Kidney (tissue), 22 donors: ENCODE results near the gene SLN. TPM values are rescaled to one million over a fixed set of nuclear protein-coding genes. Genes with fewer than 3 reads are reported as not detected.
"Not testable (repeated sequence)": the region's sequence is repeated elsewhere in the genome, so short reads cannot be mapped to it uniquely, and the experiment has no call there.

ENCODE experiments used
- DNase-seq, 5 donors: peaks; one replicate each; pipeline ENCODE4 v3.0.0-alpha.2; 2013 to 2020
- FAIRE-seq: peaks from 2 replicates; lab custom pipeline; 2012; peaks lifted over from hg19 to GRCh38; lab: Jason Lieb, UNC
- H3K27ac ChIP-seq, 2 donors: one replicate each; pipeline ENCODE4 v1.7.0; 2013; ENCODE audit warnings: low read depth in 2 of 2, low read length in 2 of 2, inconsistent platforms in 1 of 2
- H3K27me3 ChIP-seq: one replicate; pipeline ENCODE4 v1.7.1; 2013; ENCODE audit warnings: low read length, inconsistent platforms; ENCODE audit not compliant: control insufficient read depth, insufficient read depth
- H3K36me3 ChIP-seq, 3 donors: one replicate each; pipeline versions ENCODE4 v1.7.0 to v1.7.1; 2013; ENCODE audit warnings: low read length in 3 of 3, control low read depth in 1 of 3, inconsistent platforms in 1 of 3; ENCODE audit not compliant: insufficient read depth in 3 of 3, control insufficient read depth in 2 of 3
- H3K4me1 ChIP-seq, 3 donors: one replicate each; pipeline versions ENCODE4 v1.7.0 to v1.7.1; 2013; ENCODE audit warnings: low read length in 3 of 3, inconsistent platforms in 1 of 3, low read depth in 1 of 3; ENCODE audit not compliant: control insufficient read depth in 2 of 3, insufficient read depth in 2 of 3
- H3K4me3 ChIP-seq, 3 donors: one replicate each; pipeline versions ENCODE4 v1.7.0 to v1.8.1; 2013; ENCODE audit warnings: low read length in 3 of 3, control low read depth in 1 of 3, inconsistent platforms in 1 of 3
- H3K9ac ChIP-seq, 3 donors: one replicate each; pipeline versions ENCODE4 v1.7.0 to v1.7.1; 2013; ENCODE audit warnings: low read length in 3 of 3, control low read depth in 1 of 3, inconsistent platforms in 1 of 3
- H3K9me3 ChIP-seq, 3 donors: one replicate each; pipeline versions ENCODE4 v1.7.0 to v1.7.1; 2013; ENCODE audit warnings: low read length in 3 of 3, control low read depth in 1 of 3, inconsistent platforms in 1 of 3; ENCODE audit not compliant: control insufficient read depth in 2 of 3, insufficient read depth in 1 of 3
- CTCF ChIP-seq: IDR thresholded peaks from 3 replicates; pipeline ENCODE4 v1.5.1; 2012; ENCODE audit warnings: mild to moderate bottlenecking, moderate library complexity, borderline replicate concordance; ENCODE audit not compliant: insufficient read depth; ENCODE audit errors: extremely low read depth
- intact Hi-C: fragments of 100-400 bp; cut with DNase I; formaldehyde crosslinking; loops from one replicate; pipeline ENCODE4 v1.11.1; 2022
- long read RNA-seq, 10 donors: library from polyadenylated mRNA in 1 of 10; unstranded in 1 of 10; transcript quantifications; one replicate each; pipeline ENCODE4 v2.0.0 and lab custom pipeline, GENCODE V29; 2021 to 2026
- polyA plus RNA-seq: library from polyadenylated mRNA; stranded (reverse); fragments of 350-450 nt; fragmentation: Illumina TruSeq; extraction: RNeasy Lipid Tissue Mini Kit (QIAGEN cat#74804); gene quantifications from one replicate; pipeline ENCODE4 v1.2.3, GENCODE V29; 2014; ENCODE audit warnings: low read depth, low replicate concordance; ENCODE audit not compliant: insufficient read depth
- total RNA-seq: library from RNA; stranded (reverse); fragmentation: NEBNext Ultra II Directional; extraction: Animal tissue kit (Norgen Biotek cat#: 25700); gene quantifications from one replicate; pipeline ENCODE4 v1.2.1, GENCODE V29; 2021
- donor health status: control.
- donor health status: control.
- donor health status: control.
- donor health status: control.
- donor health status: control.
- donor health status: DM: yes; HTN: yes; CAD: no.
- donor health status: Normal renal cell carcinoma (clear cell type).

Gene SLN
- total RNA-seq: not detected
- polyA plus RNA-seq: not detected
- long read RNA-seq, donor 1, partial matches to known transcripts: 0 of 1 reads
- long read RNA-seq, donor 1, other reads (novel, unspliced or antisense): 0 of 1 reads
- long read RNA-seq, donor 2: 0 reads
- long read RNA-seq, donor 3, partial matches to known transcripts: 0 of 2 reads
- long read RNA-seq, donor 3, other reads (novel, unspliced or antisense): 0 of 2 reads
- long read RNA-seq, donor 4, partial matches to known transcripts: 0 of 3 reads
- long read RNA-seq, donor 4, other reads (novel, unspliced or antisense): 0 of 3 reads
- long read RNA-seq, donor 5: 0 reads
- long read RNA-seq, donor 6, partial matches to known transcripts: 0 of 3 reads
- long read RNA-seq, donor 6, other reads (novel, unspliced or antisense): 0 of 3 reads
- long read RNA-seq, donor 7: 0 reads
- long read RNA-seq, donor 8: 0 reads
- long read RNA-seq, donor 9: 0 reads
- long read RNA-seq, donor 10: 0 reads

- TF ChIP-seq CTCF: no peak
- no peak within 1 kb of the TSS for H3K9ac ChIP-seq
- no peak for FAIRE-seq
These were observed at the start of gene SLN for GRCh38 chr11:107711861-107712755. Gene SLN, minus strand, starts transcription at chr11:107712056.

GRCh38 chr11:107758719-107759355 is 47.0 kb upstream of the SLN start:
- intact Hi-C loops, H3K4me1 ChIP-seq, DNase-seq, H3K27ac ChIP-seq, H3K9me3 ChIP-seq, H3K9ac ChIP-seq, H3K4me3 ChIP-seq, H3K27me3 ChIP-seq, FAIRE-seq, H3K36me3 ChIP-seq: not testable (repeated sequence)

More at GRCh38 chr11:107711861-107712755, at the start of gene SLN:
- no peak for DNase-seq
- Histone ChIP-seq H3K9me3 (peaks cover 0 to 2% (median 0%) of the 10 kb centered on the region in 3 donors), H3K27me3 (no peaks in the 10 kb centered on the region), H3K4me3 (no peak within 1 kb of the TSS), H3K36me3 (no peaks in the 10 kb centered on the region), H3K4me1 (no peaks in the 10 kb centered on the region), H3K27ac (no peak within 1 kb of the TSS)
- intact Hi-C loops: no loop called here

- intact Hi-C loops: no loop called here
- H3K27ac ChIP-seq: no peak overlapping the region
- FAIRE-seq (no peak), DNase-seq (no peak)
- no peaks in the 10 kb centered on the region for H3K4me1 ChIP-seq
- no peak overlapping the region for H3K9ac ChIP-seq
- no peak overlapping the region for H3K4me3 ChIP-seq
- H3K36me3 ChIP-seq: no peaks in the 10 kb centered on the region
- no peak for TF ChIP-seq CTCF
- H3K9me3 ChIP-seq: no peaks in the 10 kb centered on the region
- no peaks in the 10 kb centered on the region for H3K27me3 ChIP-seq
These were observed 45.8 kb upstream of the SLN start for GRCh38 chr11:107757661-107758060.
